DMS53 (cell line): ENCODE results near the gene NPEPL1.
A peak's percentile ranks its signal among the peaks of the same experiment; 100 is the strongest.

Experiments used
- DNase-seq: peaks from one replicate; lab custom pipeline; 2025; lab: John Stamatoyannopoulos, UW

The NPEPL1 gene

GRCh38 chr20:58682656-58683531 lies 9.7 kb upstream of the NPEPL1 start:
- no peak for DNase-seq

GRCh38 chr20:58684291-58684690 lies 8.3 kb upstream of the NPEPL1 start:
- no peak for DNase-seq

GRCh38 chr20:58685988-58686387 lies 6.6 kb upstream of the NPEPL1 start:
- no peak for DNase-seq

- no peak for DNase-seq
Measured at GRCh38 chr20:58688414-58688813, 4.2 kb upstream of the NPEPL1 start.

DNA sequence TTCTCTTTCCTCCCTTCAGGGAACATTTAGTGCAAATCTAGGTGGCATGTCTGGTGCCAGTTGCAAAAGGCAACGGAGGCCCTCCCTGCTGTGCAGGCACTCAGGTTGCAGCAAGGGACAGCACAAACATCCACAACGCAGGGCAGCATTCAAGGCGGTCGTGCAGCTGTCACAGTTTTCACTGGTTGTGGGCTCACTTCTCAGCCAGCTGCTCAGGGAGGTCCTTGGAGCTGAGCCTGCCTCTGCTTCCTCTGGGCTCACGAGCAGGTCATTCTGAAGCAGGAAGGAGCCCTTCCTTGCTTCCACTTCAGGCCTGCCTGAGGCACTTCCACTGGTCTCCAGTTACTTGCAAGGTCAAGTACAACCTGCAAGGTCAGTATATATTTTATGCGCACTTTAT lies 3.8 kb upstream of the NPEPL1 start:
- DNase-seq = no peak

GRCh38 chr20:58690396-58691135 lies 2.0 kb upstream of the NPEPL1 start:
- no peak for DNase-seq

GRCh38 chr20:58691773-58692578 lies 624 bp upstream of the NPEPL1 start:
- DNase-seq = no peak

DNA sequence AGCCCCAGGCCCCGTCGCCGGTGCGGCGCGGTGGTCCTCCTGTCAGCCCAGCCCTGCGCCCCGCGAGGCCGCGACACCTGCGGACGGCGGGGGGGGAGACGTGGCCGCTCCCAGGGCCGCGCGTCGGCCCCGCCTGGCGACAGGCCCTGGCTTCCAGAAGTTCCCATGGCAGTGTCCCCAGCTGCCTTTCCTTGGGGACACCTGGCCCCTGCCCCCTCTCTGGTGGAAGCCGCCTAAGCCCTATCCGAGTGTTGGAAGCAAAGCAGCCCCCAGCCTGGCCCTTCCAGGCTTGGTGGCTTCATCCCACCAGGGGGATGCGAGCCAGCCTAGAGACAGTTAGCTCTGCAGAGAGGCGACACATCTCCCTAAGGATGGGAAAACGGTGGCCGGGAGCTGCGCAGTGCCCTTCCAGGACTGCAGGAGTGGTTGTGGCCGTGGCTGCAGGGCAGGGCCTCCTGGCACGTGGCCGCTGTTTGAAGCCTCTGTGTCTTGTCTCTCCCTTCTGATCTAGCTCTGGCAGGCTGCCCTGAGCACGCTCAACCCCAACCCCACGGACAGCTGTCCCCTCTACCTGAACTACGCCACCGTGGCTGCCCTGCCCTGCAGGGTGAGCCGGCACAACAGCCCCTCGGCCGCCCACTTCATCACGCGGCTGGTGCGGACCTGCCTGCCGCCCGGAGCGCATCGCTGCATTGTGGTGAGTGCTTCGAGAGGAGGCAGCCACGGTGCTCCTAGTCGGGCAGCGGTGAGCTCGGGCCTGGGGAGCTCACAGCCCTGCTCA lies 816 bp downstream of the NPEPL1 start:
- DNase-seq = peak; percentile 68

DNA sequence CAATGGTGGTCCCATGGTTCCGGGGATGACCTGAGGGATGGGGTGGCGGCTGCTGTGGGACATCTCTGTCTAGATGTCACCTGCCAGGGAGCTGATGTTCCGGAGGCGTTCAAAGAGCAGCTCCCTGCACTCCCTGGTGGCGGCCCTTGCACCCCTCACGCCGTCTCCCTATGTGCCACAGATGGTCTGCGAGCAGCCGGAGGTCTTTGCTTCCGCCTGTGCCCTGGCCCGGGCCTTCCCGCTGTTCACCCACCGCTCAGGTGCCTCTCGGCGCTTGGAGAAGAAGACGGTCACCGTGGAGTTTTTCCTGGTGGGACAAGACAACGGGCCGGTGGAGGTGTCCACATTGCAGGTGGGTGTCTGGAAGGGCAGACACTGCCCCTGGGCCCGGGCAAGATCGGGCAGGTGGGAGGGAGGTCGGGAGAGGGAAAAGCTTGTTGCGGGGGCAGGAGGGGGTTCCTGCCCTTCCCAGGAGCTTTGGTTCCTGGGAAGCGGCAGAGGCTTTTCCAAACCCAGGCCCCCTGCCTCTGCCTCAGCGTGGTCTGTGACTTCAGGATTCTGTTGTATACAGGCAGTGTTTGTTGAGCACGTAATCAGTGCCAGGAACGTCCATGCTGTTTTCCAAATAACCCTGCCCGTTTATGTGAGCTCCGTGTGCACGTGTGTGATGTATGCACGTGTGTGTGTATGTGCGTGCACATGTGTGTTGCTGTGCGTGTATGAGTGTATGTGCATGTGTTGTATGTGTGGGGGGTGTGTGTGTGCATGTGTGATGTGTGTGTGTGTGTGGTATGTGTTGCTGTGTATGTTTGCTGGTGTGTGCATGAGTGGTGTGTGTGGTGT lies 1.9 kb downstream of the NPEPL1 start:
- DNase-seq = no peak

GRCh38 chr20:58695084-58695722 lies 2.6 kb downstream of the NPEPL1 start:
- DNase-seq = no peak

GRCh38 chr20:58695895-58696375 lies 3.3 kb downstream of the NPEPL1 start:
- no peak for DNase-seq

GRCh38 chr20:58696411-58696961 lies 3.9 kb downstream of the NPEPL1 start:
- no peak for DNase-seq

- DNase-seq = no peak
Measured at GRCh38 chr20:58697201-58697866, 4.7 kb downstream of the NPEPL1 start.

- no peak for DNase-seq
Measured at GRCh38 chr20:58697867-58698703, 5.5 kb downstream of the NPEPL1 start.

DNA sequence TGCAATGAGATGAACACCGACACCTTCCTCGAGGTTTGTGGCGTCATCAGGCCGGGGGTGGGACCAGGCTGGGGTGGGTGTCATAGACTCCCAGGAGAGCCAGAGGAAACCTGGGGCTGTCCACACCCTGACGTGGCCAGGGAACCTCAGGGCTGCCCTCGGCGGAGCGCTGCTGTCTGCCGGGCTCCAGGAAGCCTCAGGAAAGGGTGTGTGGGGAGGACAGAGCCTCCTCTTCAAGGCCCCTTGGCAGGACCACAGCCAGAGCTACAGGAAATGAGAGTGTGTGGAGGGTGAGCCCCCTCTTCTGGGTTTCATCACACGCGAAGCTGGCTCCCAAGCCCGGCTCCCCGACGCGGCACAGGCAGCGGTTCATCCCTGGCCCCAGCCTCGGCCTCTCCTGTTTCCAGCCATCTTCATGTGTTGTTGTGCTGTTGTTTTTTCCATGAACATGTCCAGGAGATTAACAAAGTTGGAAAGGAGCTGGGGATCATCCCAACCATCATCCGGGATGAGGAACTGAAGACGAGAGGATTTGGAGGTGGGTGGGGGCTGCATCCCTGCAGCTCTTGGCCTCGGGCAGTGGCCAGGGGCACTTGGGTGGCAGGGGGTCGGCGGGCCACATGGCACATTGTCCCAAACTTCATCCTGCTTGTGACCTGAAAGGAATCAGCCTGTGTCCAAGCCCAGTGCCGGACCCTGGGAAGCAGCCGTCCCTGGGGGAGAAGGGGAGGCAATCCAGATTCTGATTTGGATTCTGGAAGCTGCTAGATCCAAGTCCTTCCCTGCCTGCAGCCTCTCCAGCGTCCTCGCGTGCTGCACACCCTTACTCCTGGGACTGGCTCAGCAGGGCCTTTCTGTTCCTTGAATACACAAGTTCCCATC lies 6.4 kb downstream of the NPEPL1 start:
- no peak for DNase-seq

- DNase-seq = no peak
Measured at GRCh38 chr20:58699623-58700107, 7.1 kb downstream of the NPEPL1 start.
